HG03025 (cell line): Measurements from ENCODE around the gene FAM50A.
"Not testable (repeated sequence)": the region's sequence is repeated elsewhere in the genome, so short reads cannot be mapped to it uniquely, and the experiment has no call there.

Experiments used
- ATAC-seq: cut with Tn5 transposase; IDR thresholded peaks from one replicate; pipeline ENCODE4 v1.9.1; 2021; ENCODE audit warnings: mild to moderate bottlenecking, moderate library complexity; ENCODE audit not compliant: unreplicated experiment, low FRiP score

FAM50A gene

GRCh38 chrX:154443992-154444754, at the start of gene FAM50A:
Gene FAM50A, plus strand, starts transcription at chrX:154444141. Its CDS starts 95 bp downstream, at chrX:154444236.
- ATAC-seq = peak; percentile 51

GRCh38 chrX:154396363-154396762, 47.6 kb upstream of the FAM50A start:
- ATAC-seq = not testable (repeated sequence)

GRCh38 chrX:154396973-154397887, 46.7 kb upstream of the FAM50A start:
- ATAC-seq = peak; percentile 32

GRCh38 chrX:154397888-154398667, 45.9 kb upstream of the FAM50A start, which contains the start of gene RPL10:
Gene RPL10, plus strand, starts transcription at chrX:154398377. Its CDS starts 143 bp downstream, at chrX:154398520.
- ATAC-seq = peak; percentile 73

GRCh38 chrX:154398668-154399526, 45.0 kb upstream of the FAM50A start:
- peak; percentile 35 for ATAC-seq

GRCh38 chrX:154399527-154400368, 44.2 kb upstream of the FAM50A start:
- ATAC-seq = no peak

- not testable (repeated sequence) for ATAC-seq
Observed at GRCh38 chrX:154400369-154400817, 43.5 kb upstream of the FAM50A start.

- no peak for ATAC-seq
Observed at GRCh38 chrX:154401045-154401799, 42.7 kb upstream of the FAM50A start.

- ATAC-seq = no peak
Observed at GRCh38 chrX:154401918-154402621, 41.9 kb upstream of the FAM50A start.

GRCh38 chrX:154402622-154403127, 41.3 kb upstream of the FAM50A start:
- ATAC-seq = no peak

- no peak for ATAC-seq
Observed at GRCh38 chrX:154403192-154403591, 40.7 kb upstream of the FAM50A start.

- no peak for ATAC-seq
Observed at GRCh38 chrX:154403858-154404257, 40.1 kb upstream of the FAM50A start.

GRCh38 chrX:154404625-154405192, 39.2 kb upstream of the FAM50A start:
- ATAC-seq = no peak

GRCh38 chrX:154408659-154409221, 35.2 kb upstream of the FAM50A start:
- ATAC-seq = no peak

- no peak for ATAC-seq
Observed at GRCh38 chrX:154409222-154409871, 34.6 kb upstream of the FAM50A start, which contains the start of gene DNASE1L1. Gene DNASE1L1, minus strand, starts transcription at chrX:154409254. Its CDS starts 3,686 bp downstream, at chrX:154405568.

- no peak for ATAC-seq
Observed at GRCh38 chrX:154411981-154412340, 32.0 kb upstream of the FAM50A start.
